Occipital lobe (tissue), 2 donors: ENCODE data around the gene NISCH. TPM values are rescaled to one million over a fixed set of nuclear protein-coding genes. Genes with fewer than 3 reads are reported as not detected.
"Not testable (repeated sequence)": the region's sequence is repeated elsewhere in the genome, so short reads cannot be mapped to it uniquely, and the experiment has no call there.

Experiments used
- DNase-seq: peaks from one replicate; lab custom pipeline; 2025; lab: John Stamatoyannopoulos, UW
- total RNA-seq: library from RNA; depleted of rRNA; stranded (reverse); fragments of >200 nt; gene quantifications from one replicate; pipeline ENCODE4 v1.2.3, GENCODE V29; 2014

The NISCH gene
- total RNA-seq, 1 donor from 2014 or later, result 71.4 TPM

DNA sequence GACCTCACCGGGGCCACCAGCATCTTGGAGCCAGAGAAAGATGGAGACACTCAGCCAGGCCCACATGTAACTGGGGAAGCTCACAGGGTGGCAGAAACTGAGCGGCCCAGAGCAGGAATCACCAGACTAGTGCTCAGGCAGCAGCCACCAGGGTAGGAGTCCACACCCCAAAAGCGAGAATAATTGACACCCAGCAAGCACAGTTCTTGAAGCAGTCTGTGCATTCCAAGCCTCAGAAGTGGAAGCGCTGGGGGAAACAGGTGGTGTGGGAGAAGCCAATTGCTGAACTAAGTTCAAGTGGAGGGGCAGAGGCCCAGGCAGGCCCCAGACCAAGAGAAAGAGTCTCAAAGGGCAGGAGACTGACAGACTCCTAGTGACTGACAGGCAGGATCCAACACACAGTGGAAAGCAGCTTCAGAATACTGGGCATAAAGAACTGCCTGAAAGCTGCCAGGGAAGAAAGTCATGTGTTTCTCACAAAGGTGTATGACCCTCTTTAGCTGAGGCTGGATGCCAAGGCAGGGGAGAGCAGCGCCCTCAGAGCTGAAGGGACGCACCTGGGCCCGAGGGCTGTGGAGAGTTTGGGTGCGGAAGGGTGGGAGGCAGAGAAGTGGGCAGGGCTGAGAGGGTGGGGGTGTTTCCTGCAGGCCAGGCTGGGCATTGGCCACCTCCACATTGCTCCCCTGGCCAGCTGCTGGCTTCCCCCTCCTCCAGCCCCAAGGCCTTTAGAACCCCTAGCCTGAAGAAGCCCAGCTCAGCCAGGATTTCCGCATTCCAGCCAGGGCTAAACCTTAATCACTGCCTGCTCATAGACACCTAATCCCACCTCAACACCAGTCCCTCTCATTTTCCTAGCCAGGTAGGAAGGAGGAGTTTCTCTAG is 70.5 kb downstream of the NISCH start:
- DNase-seq, result no peak

DNA sequence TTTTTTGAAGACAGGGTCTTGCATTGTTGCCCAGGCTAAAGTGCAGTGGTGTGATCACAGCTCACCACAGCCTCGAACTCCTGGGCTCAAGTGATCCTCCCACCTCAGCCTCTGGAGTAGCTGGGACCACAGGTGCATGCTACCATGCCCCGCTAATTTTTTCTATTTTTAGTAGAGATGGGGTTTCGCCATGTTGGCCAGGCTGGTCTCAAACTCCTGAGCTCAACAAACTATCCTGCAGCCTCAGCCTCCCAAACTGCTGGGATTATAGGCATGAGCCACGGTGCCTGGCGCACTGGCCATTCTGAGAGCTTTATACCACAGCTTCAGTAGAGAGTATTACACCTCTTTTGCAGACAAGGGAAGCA is 71.3 kb downstream of the NISCH start:
- DNase-seq, result not testable (repeated sequence)

DNA sequence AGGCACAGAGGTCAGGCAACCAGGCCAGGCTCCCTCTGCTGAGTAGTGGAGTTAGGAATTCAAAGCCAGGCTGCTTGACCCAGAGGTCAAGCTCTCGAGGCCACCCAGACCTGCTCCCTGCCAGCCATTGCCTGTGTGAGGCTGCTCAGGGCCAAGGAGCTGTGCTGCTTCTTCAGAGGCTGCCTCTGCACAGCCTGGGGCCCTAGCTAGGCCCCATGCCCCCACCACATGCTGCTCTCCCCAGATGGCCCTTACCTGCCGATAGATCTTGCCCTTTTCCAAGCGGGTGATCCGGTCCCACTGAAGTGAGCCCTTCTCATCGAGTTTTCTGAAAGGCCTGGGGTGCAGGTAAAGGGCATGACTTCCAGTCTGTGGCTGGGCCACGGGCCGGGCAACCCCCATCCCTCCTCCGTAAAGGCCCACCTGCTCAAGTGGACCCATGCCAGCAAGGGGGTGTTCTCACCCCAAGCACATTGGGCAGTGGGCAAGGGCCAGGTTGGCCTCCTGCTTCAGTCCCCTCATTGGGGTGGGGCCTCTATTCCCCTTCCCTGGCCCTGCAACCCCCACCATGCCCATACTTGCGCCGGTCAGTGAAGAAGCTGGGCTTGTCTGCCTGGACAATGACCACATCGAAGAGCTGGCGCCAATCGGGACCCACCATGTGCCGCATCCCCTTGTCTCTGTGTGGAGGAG is 71.8 kb downstream of the NISCH start:
- no peak for DNase-seq

- DNase-seq, result no peak
These were observed 72.6 kb downstream of the NISCH start for GRCh38 chr3:52527732-52528585.

GRCh38 chr3:52528586-52529375 is 73.4 kb downstream of the NISCH start:
- DNase-seq, result no peak

DNA sequence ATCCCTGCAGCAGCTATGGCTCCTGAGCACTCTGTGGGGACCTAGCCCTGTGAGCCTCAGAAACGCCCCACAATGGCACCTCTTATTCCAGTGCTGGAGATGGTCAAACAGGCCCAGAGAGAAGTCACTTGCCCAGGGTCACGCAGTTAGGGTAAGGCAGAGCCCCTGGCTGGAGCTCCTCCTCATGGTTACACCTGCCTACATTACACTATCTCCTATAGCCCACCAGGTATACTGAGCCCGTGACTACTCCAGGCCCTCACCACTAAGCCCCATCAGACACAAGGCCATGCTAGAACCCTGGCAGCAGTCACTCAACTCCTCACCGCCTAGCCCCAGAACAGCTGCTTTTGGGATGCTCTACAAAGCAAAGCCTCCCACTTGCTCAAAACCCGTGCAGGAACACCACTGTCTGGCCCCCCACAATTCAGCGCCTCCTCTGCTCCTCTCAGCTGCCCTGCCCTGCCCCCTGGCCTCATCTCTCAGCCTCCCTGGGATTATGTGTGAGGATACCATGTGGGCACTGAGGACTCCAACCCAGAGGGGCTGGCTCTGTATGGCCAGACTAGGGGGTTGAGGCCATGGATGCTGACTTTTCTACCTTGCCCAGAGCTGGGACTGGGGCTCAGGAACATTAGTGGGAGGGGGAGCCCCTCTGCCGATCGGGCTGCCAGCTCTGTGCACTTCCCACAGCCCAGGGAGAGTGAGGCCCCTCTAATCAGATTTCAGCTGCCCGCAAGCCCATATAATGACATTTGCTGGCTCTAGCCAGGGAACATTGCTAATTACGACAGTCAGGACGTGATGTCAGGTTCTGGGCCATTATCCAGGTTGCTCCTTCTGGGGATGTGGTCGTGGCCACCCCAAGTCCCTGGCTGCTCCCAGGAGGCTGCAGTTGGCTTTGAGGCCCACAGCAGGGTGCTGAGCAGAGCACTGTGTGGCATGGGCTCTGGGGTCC is 74.3 kb downstream of the NISCH start:
- no peak for DNase-seq

- DNase-seq, result no peak
These were observed 75.8 kb downstream of the NISCH start for GRCh38 chr3:52530918-52531826.

DNA sequence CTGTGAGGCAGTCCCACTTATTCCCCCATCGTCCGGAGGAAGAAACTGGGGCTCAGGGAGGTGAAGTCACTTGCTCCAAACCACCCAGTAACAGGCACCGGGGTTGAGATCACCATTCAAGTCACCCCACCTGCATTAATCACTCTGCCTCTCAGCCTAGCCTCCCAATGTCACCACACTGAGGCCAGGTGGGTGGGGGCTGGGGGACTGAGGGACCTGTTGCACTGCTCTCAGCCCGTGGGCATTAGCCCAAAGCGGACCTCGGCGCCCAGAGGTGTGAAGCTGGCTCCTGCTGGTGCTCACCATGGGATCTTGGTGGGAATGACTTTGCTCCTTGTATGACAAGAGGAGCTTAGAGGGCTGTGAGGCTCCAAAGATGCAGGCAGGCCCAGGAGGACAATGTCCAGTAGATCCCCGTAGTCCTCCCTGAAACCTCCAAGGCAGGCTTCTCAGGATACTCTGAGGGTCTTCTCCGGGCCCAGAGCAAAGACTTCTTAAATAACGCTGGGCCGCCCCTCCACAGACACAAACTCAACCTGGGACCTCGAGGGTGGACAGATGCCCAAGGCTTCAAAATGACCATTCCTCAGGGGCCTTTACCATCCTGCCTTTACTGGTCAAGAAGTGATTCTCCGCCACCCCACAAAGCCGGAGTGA is 76.6 kb downstream of the NISCH start:
- DNase-seq, result no peak

GRCh38 chr3:52532517-52532837 is 77.1 kb downstream of the NISCH start:
- no peak for DNase-seq

- no peak for DNase-seq
These were observed 77.6 kb downstream of the NISCH start for GRCh38 chr3:52532838-52533622.

- DNase-seq, result no peak
These were observed 78.3 kb downstream of the NISCH start, which contains the start of gene NT5DC2 for GRCh38 chr3:52533623-52534280. NT5DC2 (minus strand) TSS chr3:52533857; CDS start chr3:52533737, 120 bp downstream.

- no peak for DNase-seq
These were observed 79.1 kb downstream of the NISCH start for GRCh38 chr3:52534281-52535183.

GRCh38 chr3:52535411-52536111 is 80.2 kb downstream of the NISCH start:
- no peak for DNase-seq

DNA sequence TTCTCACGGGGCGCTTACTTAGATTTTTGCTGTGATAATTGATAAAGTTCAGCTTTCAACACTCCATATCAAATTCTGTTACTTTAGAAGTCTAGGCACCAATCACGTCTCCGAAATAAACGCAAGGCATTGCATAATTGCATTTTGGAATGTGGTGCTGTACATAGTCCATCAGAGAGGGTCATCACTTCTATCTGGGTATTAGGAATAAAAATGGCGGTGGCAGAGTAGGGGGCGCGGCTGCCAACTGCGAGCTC is 80.6 kb downstream of the NISCH start:
- no peak for DNase-seq

- peak; percentile 94 for DNase-seq
These were observed 81.2 kb downstream of the NISCH start, which contains the start of gene UQCC5 for GRCh38 chr3:52536369-52537164. UQCC5 (plus strand) TSS chr3:52536605; CDS start chr3:52536756, 151 bp downstream.
